ENCODE measurements around the gene DKK2.
"Not testable (repeated sequence)": the region's sequence is repeated elsewhere in the genome, so short reads cannot be mapped to it uniquely, and the experiment has no call there.

DKK2 gene

GRCh38 chr4:106909486-106910188 lies 126.5 kb downstream of the DKK2 start:
- DNase-seq (ENCODE audit: low spot score): no peak

- DNase-seq (ENCODE audit: low spot score): not testable (repeated sequence)
These were observed 128.1 kb downstream of the DKK2 start for GRCh38 chr4:106908049-106908448.

GRCh38 chr4:106907216-106907615 lies 128.9 kb downstream of the DKK2 start:
- no peak for DNase-seq (ENCODE audit: low spot score)

- no peak for DNase-seq (ENCODE audit: low spot score)
These were observed 129.4 kb downstream of the DKK2 start for GRCh38 chr4:106906728-106907127.

GRCh38 chr4:106898621-106899230 lies 137.4 kb downstream of the DKK2 start:
- peak; percentile 60 for DNase-seq (ENCODE audit: low spot score)

- DNase-seq (ENCODE audit: low spot score): no peak
These were observed 142.2 kb downstream of the DKK2 start for GRCh38 chr4:106893903-106894302.

GRCh38 chr4:106893395-106893881 lies 142.7 kb downstream of the DKK2 start:
- DNase-seq (ENCODE audit: low spot score): no peak

- no peak for DNase-seq (ENCODE audit: low spot score)
These were observed 143.3 kb downstream of the DKK2 start for GRCh38 chr4:106892786-106893185.

- no peak for DNase-seq (ENCODE audit: low spot score)
These were observed 160.8 kb downstream of the DKK2 start for GRCh38 chr4:106875340-106875739.

Measured in LoVo (cell line).